H9 (cell line): Measurements from ENCODE around the gene PTPRK. TPM values are rescaled to one million over a fixed set of nuclear protein-coding genes. Genes with fewer than 3 reads are reported as not detected.

ENCODE experiments used
- DNase-seq: peaks from one replicate; pipeline ENCODE4 v3.0.0-alpha.2; 2017
- H2AFZ ChIP-seq: one replicate; pipeline ENCODE4 v1.6.1; 2013; ENCODE audit warnings: mild to moderate bottlenecking, low read length, control low read depth, moderate library complexity
- H2AK5ac ChIP-seq: 2 replicates; pipeline ENCODE4 v1.6.1; 2013; ENCODE audit warnings: low read length, control low read depth, mixed read lengths; ENCODE audit not compliant: insufficient read length
- H2BK120ac ChIP-seq: one replicate; pipeline ENCODE4 v1.6.1; 2013; ENCODE audit warnings: low read depth, mild to moderate bottlenecking, low read length, control low read depth, inconsistent platforms; ENCODE audit not compliant: poor library complexity, severe bottlenecking
- H2BK12ac ChIP-seq: 2 replicates; pipeline ENCODE4 v1.6.1; 2013; ENCODE audit warnings: low read length, control low read depth, mixed read lengths, low read depth; ENCODE audit not compliant: insufficient read length
- H2BK15ac ChIP-seq: 2 replicates; pipeline ENCODE4 v1.6.1; 2013; ENCODE audit warnings: low read depth, low read length, control low read depth
- H2BK20ac ChIP-seq: one replicate; pipeline ENCODE4 v1.6.1; 2013; ENCODE audit warnings: low read depth, mild to moderate bottlenecking, low read length, control low read depth, inconsistent platforms; ENCODE audit not compliant: poor library complexity, severe bottlenecking
- H2BK5ac ChIP-seq: 2 replicates; pipeline ENCODE4 v1.6.1; 2013; ENCODE audit warnings: low read length, control low read depth, mixed read lengths; ENCODE audit not compliant: insufficient read length
- H3K14ac ChIP-seq: 2 replicates; pipeline ENCODE4 v1.6.1; 2013; ENCODE audit warnings: low read length, control low read depth; ENCODE audit not compliant: insufficient read depth
- H3K18ac ChIP-seq: 2 replicates; pipeline ENCODE4 v1.6.1; 2013; ENCODE audit warnings: low read depth, mild to moderate bottlenecking, mixed read lengths, low read length, control low read depth; ENCODE audit not compliant: insufficient read length
- H3K23ac ChIP-seq: 2 replicates; pipeline ENCODE4 v1.6.1; 2013; ENCODE audit warnings: low read length, control low read depth, mixed read lengths, low read depth; ENCODE audit not compliant: insufficient read length
- H3K23me2 ChIP-seq: 2 replicates; pipeline ENCODE4 v1.6.1; 2013; ENCODE audit warnings: low read depth, mild to moderate bottlenecking, mixed read lengths, low read length, control low read depth; ENCODE audit not compliant: insufficient read length, poor library complexity, severe bottlenecking
- H3K27ac ChIP-seq: 2 replicates; pipeline ENCODE4 v1.5.1; 2013; ENCODE audit warnings: low read length, control low read depth, mixed read lengths, low read depth; ENCODE audit not compliant: insufficient read length
- H3K27me3 ChIP-seq: 2 replicates; pipeline ENCODE4 v1.6.1; 2013; ENCODE audit warnings: low read length, control low read depth, inconsistent platforms; ENCODE audit not compliant: insufficient read depth
- H3K4ac ChIP-seq: 2 replicates; pipeline ENCODE4 v1.6.1; 2013; ENCODE audit warnings: low read depth, mild to moderate bottlenecking, control low read depth, inconsistent platforms, low read length, moderate library complexity
- H3K4me1 ChIP-seq: 2 replicates; pipeline ENCODE4 v1.6.1; 2013; ENCODE audit warnings: low read length, control low read depth, inconsistent platforms; ENCODE audit not compliant: insufficient read depth
- H3K4me2 ChIP-seq: 2 replicates; pipeline ENCODE4 v1.6.1; 2013; ENCODE audit warnings: low read length, control low read depth, mixed read lengths; ENCODE audit not compliant: insufficient read length, insufficient read depth
- H3K56ac ChIP-seq: 2 replicates; pipeline ENCODE4 v1.6.1; 2013; ENCODE audit warnings: low read depth, mild to moderate bottlenecking, mixed read lengths, low read length, control low read depth; ENCODE audit not compliant: insufficient read length
- H3K79me1 ChIP-seq: 2 replicates; pipeline ENCODE4 v1.6.1; 2013; ENCODE audit warnings: low read depth, mild to moderate bottlenecking, moderate library complexity, low read length, control low read depth, inconsistent platforms; ENCODE audit not compliant: insufficient read depth, poor library complexity, severe bottlenecking
- H3K79me2 ChIP-seq: 2 replicates; pipeline ENCODE4 v1.6.1; 2013; ENCODE audit warnings: low read length, control low read depth, inconsistent platforms; ENCODE audit not compliant: insufficient read depth
- H3K9ac ChIP-seq: 2 replicates; pipeline ENCODE4 v1.6.1; 2013; ENCODE audit warnings: low read length, control low read depth, mixed read lengths; ENCODE audit not compliant: insufficient read length; ENCODE audit errors: extremely low read depth
- H3K9me3 ChIP-seq: one replicate; pipeline ENCODE4 v1.6.1; 2013; ENCODE audit warnings: low read depth, low read length, inconsistent platforms; ENCODE audit not compliant: control insufficient read depth
- H3T11ph ChIP-seq: one replicate; pipeline ENCODE4 v1.6.1; 2013; ENCODE audit warnings: mild to moderate bottlenecking, low read length, control low read depth, inconsistent platforms
- H4K20me1 ChIP-seq: one replicate; pipeline ENCODE4 v1.6.1; 2013; ENCODE audit not compliant: control insufficient read depth, insufficient read length, insufficient read depth
- H4K5ac ChIP-seq: 2 replicates; pipeline ENCODE4 v1.6.1; 2013; ENCODE audit warnings: low read depth, mild to moderate bottlenecking, mixed read lengths, low read length, control low read depth; ENCODE audit not compliant: insufficient read length
- H4K8ac ChIP-seq: replicated peaks from 2 replicates; pipeline ENCODE4 v1.6.1; 2013; ENCODE audit warnings: low read length, control low read depth, mixed read lengths, low read depth; ENCODE audit not compliant: insufficient read length
- H4K91ac ChIP-seq: 2 replicates; pipeline ENCODE4 v1.6.1; 2013; ENCODE audit warnings: low read depth, mild to moderate bottlenecking, moderate library complexity, mixed read lengths, low read length, control low read depth; ENCODE audit not compliant: insufficient read length
- H3K27ac Mint-ChIP-seq, 3 experiments: 2 replicates in 2 of 3; 3 replicates in 1 of 3; pipeline ENCODE4 v1.8.0; 2020 to 2021; ENCODE audit warnings: mixed read lengths in 3 of 3, mild to moderate bottlenecking in 1 of 3, moderate library complexity in 1 of 3
- H3K27me3 Mint-ChIP-seq: 2 replicates; pipeline ENCODE4 v1.8.0; 2021; ENCODE audit warnings: low read depth, mild to moderate bottlenecking, moderate library complexity, mixed read lengths
- H3K36me3 Mint-ChIP-seq, 3 experiments: 2 replicates in 2 of 3; 3 replicates in 1 of 3; pipeline ENCODE4 v1.8.0; 2020 to 2021; ENCODE audit warnings: low read depth in 3 of 3, mixed read lengths in 3 of 3; ENCODE audit not compliant: insufficient read depth in 1 of 3
- H3K4me1 Mint-ChIP-seq, 2 experiments: 2 replicates each; pipeline ENCODE4 v1.8.0; 2020; ENCODE audit warnings: mixed read lengths in 2 of 2
- H3K4me3 Mint-ChIP-seq, 2 experiments: 2 replicates in 1 of 2; 3 replicates in 1 of 2; pipeline ENCODE4 v1.8.0; 2020 to 2021; ENCODE audit warnings: mild to moderate bottlenecking in 2 of 2, mixed read lengths in 2 of 2, moderate library complexity in 1 of 2
- H3K9me3 Mint-ChIP-seq, 2 experiments: 2 replicates in 1 of 2; 3 replicates in 1 of 2; pipeline ENCODE4 v1.8.0; 2020; ENCODE audit warnings: mild to moderate bottlenecking in 2 of 2, mixed read lengths in 2 of 2, moderate library complexity in 1 of 2
- CTCF ChIP-seq: fragments of 200-600 bp; sonication (generic); conservative IDR thresholded peaks from 3 replicates; pipeline ENCODE4 v1.8.0; 2021; ENCODE audit warnings: antibody characterized with exemption, mild to moderate bottlenecking
- WGBS: extraction: QIAGEN DNeasy Blood & Tissue Kit; methylation state at CpG from one replicate; pipeline ENCODE4 v1.1.7; 2013; ENCODE audit warnings: missing lambda C conversion rate, low lambda C conversion rate, mixed read lengths; ENCODE audit not compliant: insufficient read length; ENCODE audit errors: extremely low coverage; 5-methylcytosine and 5-hydroxymethylcytosine counted together
- total RNA-seq: library from RNA; stranded (reverse); gene quantifications from 2 replicates; pipeline ENCODE4 v1.2.1, GENCODE V29; 2021

PTPRK gene
- total RNA-seq, 1 experiment from 2014 or later = 47.9 TPM

- Histone ChIP-seq H2AK5ac (no peak overlapping the region), H2BK120ac (no peak overlapping the region), H2BK15ac (no peak overlapping the region), H4K8ac (no peak overlapping the region), H3T11ph (no peak overlapping the region), H3K56ac (no peak overlapping the region), H2AFZ (no peak overlapping the region), H3K9me3 (no peaks in the 10 kb centered on the region), H3K4ac (no peak overlapping the region), H4K20me1 (no peaks in the 10 kb centered on the region), H3K9ac (no peak overlapping the region), H3K4me1 (no peaks in the 10 kb centered on the region), H4K91ac (no peak overlapping the region), H4K5ac (no peak overlapping the region), H3K23ac (no peak overlapping the region), H3K4me2 (no peak overlapping the region), H3K27me3 (no peaks in the 10 kb centered on the region), H2BK12ac (no peak overlapping the region), H2BK5ac (no peak overlapping the region), H3K14ac (no peak overlapping the region), H3K79me1 (no peaks in the 10 kb centered on the region), H3K79me2 (no peaks in the 10 kb centered on the region), H3K23me2 (no peaks in the 10 kb centered on the region), H2BK20ac (no peak overlapping the region), H3K18ac (no peak overlapping the region), H3K27ac (no peak overlapping the region)
- no peaks in the 10 kb centered on the region for H3K9me3 Mint-ChIP-seq
- DNase-seq = no peak
- WGBS = no CpG with 5 or more reads among the region's 4 CpGs
- peak overlapping the region in 1 of 3 experiments; percentile 49; a peak in 1 of 7 replicates for H3K27ac Mint-ChIP-seq
- H3K36me3 Mint-ChIP-seq = no peaks in the 10 kb centered on the region
- H3K27me3 Mint-ChIP-seq = no peaks in the 10 kb centered on the region
- no peaks in the 10 kb centered on the region for H3K4me1 Mint-ChIP-seq
- H3K4me3 Mint-ChIP-seq = no peak overlapping the region
- TF ChIP-seq CTCF = no peak
These were observed 441.4 kb downstream of the PTPRK start for GRCh38 chr6:128079021-128079420.
